Neutrophil (primary cell): Measurements from ENCODE around the gene EPS8.

Source experiments
- H3K27ac ChIP-seq: fragments of 200-600 bp; sonication (generic); 2 replicates; pipeline ENCODE4 v1.5.1; 2016; ENCODE audit warnings: mild to moderate bottlenecking, moderate library complexity
- H3K27me3 ChIP-seq: fragments of 200-600 bp; sonication (generic); 2 replicates; pipeline ENCODE4 v1.6.0; 2016; ENCODE audit warnings: mild to moderate bottlenecking
- H3K36me3 ChIP-seq: fragments of 200-600 bp; sonication (generic); 2 replicates; pipeline ENCODE4 v1.5.1; 2017
- H3K4me1 ChIP-seq, 2 experiments: fragments of 200-600 bp in 1 of 2; sonication (generic) in 1 of 2; 1 replicate in 1 of 2; 2 replicates in 1 of 2; pipeline versions ENCODE4 v1.5.1 to v1.6.1; 2013 to 2016; ENCODE audit warnings: low read depth in 1 of 2, low read length in 1 of 2, mild to moderate bottlenecking in 1 of 2, moderate library complexity in 1 of 2; ENCODE audit not compliant: control insufficient read depth in 1 of 2, insufficient read depth in 1 of 2
- H3K4me3 ChIP-seq, 2 experiments: fragments of 200-600 bp in 1 of 2; sonication (generic) in 1 of 2; 1 replicate in 1 of 2; 2 replicates in 1 of 2; pipeline ENCODE4 v1.5.1; 2013 to 2016; ENCODE audit warnings: low read depth in 1 of 2, low read length in 1 of 2, mild to moderate bottlenecking in 1 of 2, moderate library complexity in 1 of 2
- H3K9me3 ChIP-seq: fragments of 200-600 bp; sonication (generic); 2 replicates; pipeline ENCODE4 v1.5.1; 2016
- TF ChIP-seq, protein P1 (sequence below): fragments of 200-600 bp; sonication (generic); IDR thresholded peaks from 2 replicates; pipeline ENCODE4 v1.5.1; 2016; ENCODE audit warnings: antibody characterized with exemption

The EPS8 gene

DNA sequence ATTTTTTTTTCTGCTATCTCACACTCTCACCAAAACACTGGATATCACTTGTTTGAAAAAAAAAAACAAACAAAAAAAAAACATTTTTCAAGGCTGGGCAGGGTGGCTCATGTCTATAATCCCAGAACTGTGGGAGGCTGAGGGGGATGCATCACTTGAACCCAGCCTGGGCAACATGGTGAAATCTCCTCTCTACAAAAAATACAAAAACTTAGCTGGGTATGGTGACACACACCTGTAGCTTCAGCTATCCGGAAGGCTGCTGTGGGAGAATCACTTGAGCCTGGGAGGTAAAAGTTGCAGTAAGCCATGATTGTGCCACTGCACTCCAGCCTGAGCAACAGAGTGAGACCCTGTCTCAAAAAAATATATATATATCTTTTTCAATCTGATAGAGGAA is 66.2 kb downstream of the EPS8 start:
- Histone ChIP-seq H3K27me3 (no peaks in the 10 kb centered on the region), H3K4me1 (no peaks in the 10 kb centered on the region), H3K36me3 (no peaks in the 10 kb centered on the region), H3K4me3 (no peak overlapping the region), H3K27ac (no peak overlapping the region), H3K9me3 (no peaks in the 10 kb centered on the region)
- TF ChIP-seq, protein P1, sequence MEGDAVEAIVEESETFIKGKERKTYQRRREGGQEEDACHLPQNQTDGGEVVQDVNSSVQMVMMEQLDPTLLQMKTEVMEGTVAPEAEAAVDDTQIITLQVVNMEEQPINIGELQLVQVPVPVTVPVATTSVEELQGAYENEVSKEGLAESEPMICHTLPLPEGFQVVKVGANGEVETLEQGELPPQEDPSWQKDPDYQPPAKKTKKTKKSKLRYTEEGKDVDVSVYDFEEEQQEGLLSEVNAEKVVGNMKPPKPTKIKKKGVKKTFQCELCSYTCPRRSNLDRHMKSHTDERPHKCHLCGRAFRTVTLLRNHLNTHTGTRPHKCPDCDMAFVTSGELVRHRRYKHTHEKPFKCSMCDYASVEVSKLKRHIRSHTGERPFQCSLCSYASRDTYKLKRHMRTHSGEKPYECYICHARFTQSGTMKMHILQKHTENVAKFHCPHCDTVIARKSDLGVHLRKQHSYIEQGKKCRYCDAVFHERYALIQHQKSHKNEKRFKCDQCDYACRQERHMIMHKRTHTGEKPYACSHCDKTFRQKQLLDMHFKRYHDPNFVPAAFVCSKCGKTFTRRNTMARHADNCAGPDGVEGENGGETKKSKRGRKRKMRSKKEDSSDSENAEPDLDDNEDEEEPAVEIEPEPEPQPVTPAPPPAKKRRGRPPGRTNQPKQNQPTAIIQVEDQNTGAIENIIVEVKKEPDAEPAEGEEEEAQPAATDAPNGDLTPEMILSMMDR, result no peak

GRCh38 chr12:15721316-15722115 is 67.7 kb downstream of the EPS8 start:
- Histone ChIP-seq H3K27me3 (no peaks in the 10 kb centered on the region), H3K36me3 (no peaks in the 10 kb centered on the region), H3K4me3 (no peak overlapping the region), H3K9me3 (no peaks in the 10 kb centered on the region), H3K4me1 (no peaks in the 10 kb centered on the region), H3K27ac (no peak overlapping the region)
- TF ChIP-seq, protein P1, result no peak

GRCh38 chr12:15720295-15720694 is 68.9 kb downstream of the EPS8 start:
- no peaks in the 10 kb centered on the region for H3K27me3 ChIP-seq
- no peaks in the 10 kb centered on the region for H3K4me1 ChIP-seq
- H3K4me3 ChIP-seq, result no peak overlapping the region
- no peak overlapping the region for H3K27ac ChIP-seq
- no peaks in the 10 kb centered on the region for H3K9me3 ChIP-seq
- TF ChIP-seq, protein P1, result no peak
- H3K36me3 ChIP-seq, result no peaks in the 10 kb centered on the region

GRCh38 chr12:15719230-15719629 is 70.0 kb downstream of the EPS8 start:
- TF ChIP-seq, protein P1, result no peak
- Histone ChIP-seq H3K4me1 (no peaks in the 10 kb centered on the region), H3K27ac (no peak overlapping the region), H3K36me3 (no peaks in the 10 kb centered on the region), H3K9me3 (no peaks in the 10 kb centered on the region), H3K27me3 (no peaks in the 10 kb centered on the region), H3K4me3 (no peak overlapping the region)

- no peak overlapping the region for H3K4me3 ChIP-seq
- TF ChIP-seq, protein P1, result no peak
- H3K27me3 ChIP-seq, result no peaks in the 10 kb centered on the region
- no peaks in the 10 kb centered on the region for H3K36me3 ChIP-seq
- H3K4me1 ChIP-seq, result no peaks in the 10 kb centered on the region
- no peaks in the 10 kb centered on the region for H3K9me3 ChIP-seq
- no peak overlapping the region for H3K27ac ChIP-seq
Measured at GRCh38 chr12:15717940-15718567, 71.1 kb downstream of the EPS8 start.
